Stimulated activated CD8-positive, alpha-beta memory T cell treated with anti-CD3 and anti-CD28 coated beads, Interleukin-12 subunit alpha, Interleukin-12 subunit beta, amount 100 ng/mL, for 24 hours (primary cell): Measurements from ENCODE around the gene DAB2IP.
"Not testable (repeated sequence)": the region's sequence is repeated elsewhere in the genome, so short reads cannot be mapped to it uniquely, and the experiment has no call there.

ENCODE experiments used
- DNase-seq: peaks from one replicate; pipeline ENCODE4 v3.0.0-alpha.2; 2020; ENCODE audit errors: extremely low read depth

The DAB2IP gene

DNA sequence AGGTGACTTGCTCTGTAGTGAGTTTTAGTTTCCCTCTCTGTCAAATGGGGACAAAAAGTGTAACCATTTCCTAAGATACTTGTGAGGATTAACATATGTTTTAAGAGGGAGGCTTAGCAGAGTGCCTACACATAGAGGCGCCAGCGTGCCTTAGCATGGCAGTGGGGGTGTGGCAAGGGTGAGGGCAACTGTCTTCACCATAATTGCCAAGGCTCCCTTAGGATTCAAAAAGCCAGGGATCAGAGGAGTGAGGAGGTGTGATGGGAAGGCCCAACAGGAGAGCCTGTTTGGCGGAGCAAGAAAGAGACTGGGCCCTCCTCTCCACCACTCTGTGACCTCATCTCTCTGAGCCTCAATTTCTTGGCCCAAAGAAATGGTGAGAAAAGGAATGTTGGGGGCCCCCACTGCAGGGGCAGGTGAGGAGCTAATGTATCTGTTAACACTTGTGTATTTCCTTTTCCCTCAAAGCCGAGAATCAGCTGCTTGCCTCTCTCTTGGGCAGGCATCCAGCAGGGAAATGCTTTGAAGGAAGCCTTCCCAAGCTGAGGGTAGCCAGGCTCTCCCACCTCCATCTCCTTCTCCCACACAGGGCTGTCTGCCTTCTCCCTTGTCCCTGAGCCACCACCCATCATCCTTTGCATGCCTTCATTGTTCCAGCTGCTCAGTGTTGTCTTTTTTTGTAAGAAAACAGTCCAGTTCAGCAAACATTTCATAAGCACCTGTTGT is 76.0 kb downstream of the DAB2IP start:
- DNase-seq = no peak

DNA sequence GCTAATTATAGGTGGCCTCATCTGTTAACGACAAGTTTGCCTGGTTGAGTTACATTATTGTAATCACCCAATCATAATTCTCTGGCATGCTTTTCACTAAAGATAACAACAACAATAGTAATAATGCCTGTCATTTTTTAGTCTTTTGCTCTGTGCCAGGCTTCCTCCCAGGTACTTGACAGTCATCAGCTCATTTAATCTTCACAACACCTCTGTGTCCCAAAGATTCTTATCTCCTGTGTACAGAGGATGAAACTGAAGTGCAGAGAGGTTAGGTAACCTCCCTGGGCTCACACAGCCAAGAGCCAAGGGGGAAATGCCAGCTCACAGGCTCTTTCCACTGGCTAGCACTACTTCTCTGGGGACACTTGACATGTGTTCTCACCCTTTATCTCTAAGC is 77.5 kb downstream of the DAB2IP start:
- DNase-seq = no peak

GRCh38 chr9:121729769-121730562 is 78.5 kb downstream of the DAB2IP start:
- no peak for DNase-seq

GRCh38 chr9:121731090-121731489 is 79.7 kb downstream of the DAB2IP start:
- DNase-seq = no peak

DNA sequence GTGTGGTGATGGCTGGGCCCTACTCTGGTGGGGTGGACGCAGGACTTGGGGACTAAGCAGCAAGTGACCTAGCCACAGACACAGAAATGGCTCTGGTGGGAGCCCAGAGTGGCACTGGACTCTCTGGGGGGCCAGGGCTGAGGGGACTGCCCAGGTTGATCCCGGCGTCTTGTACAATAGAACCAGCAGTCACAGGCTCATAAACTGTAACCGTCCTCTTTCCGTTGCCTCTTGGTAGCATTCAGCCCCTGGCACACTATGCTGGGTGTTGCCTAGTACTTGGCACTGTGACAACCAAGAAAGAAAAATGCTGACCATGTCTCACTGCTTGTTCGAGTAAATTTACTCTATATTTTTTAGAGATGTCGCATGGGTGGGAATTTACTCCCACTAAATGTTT is 80.5 kb downstream of the DAB2IP start:
- DNase-seq = no peak

DNA sequence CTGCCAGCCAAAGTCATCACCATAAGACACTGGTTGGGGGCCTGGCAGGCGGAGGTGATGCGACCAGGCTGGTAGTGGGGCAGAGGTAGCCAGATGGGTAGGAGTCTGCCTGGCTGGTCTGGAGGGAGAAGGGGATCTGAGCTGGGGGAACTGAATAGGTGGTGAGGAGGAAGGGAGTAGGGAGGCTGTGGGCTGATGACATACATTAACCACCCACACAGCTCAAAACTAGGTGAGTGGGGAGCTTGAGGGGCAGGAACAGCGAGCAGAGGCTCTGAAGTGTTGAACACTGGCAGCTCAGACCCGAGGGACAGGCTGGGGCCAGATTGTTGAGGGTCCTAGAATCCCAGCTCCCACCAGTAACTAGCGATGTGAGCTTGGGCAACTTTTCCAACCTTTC is 81.0 kb downstream of the DAB2IP start:
- no peak for DNase-seq

- no peak for DNase-seq
These were observed 81.5 kb downstream of the DAB2IP start for GRCh38 chr9:121732886-121733285.

- no peak for DNase-seq
These were observed 83.0 kb downstream of the DAB2IP start for GRCh38 chr9:121734465-121734864.

- DNase-seq = no peak
These were observed 83.8 kb downstream of the DAB2IP start for GRCh38 chr9:121735065-121735792.

- DNase-seq = no peak
These were observed 84.6 kb downstream of the DAB2IP start for GRCh38 chr9:121735793-121736770.

GRCh38 chr9:121736934-121737462 is 85.6 kb downstream of the DAB2IP start:
- no peak for DNase-seq

GRCh38 chr9:121737481-121737931 is 86.1 kb downstream of the DAB2IP start:
- no peak for DNase-seq

DNA sequence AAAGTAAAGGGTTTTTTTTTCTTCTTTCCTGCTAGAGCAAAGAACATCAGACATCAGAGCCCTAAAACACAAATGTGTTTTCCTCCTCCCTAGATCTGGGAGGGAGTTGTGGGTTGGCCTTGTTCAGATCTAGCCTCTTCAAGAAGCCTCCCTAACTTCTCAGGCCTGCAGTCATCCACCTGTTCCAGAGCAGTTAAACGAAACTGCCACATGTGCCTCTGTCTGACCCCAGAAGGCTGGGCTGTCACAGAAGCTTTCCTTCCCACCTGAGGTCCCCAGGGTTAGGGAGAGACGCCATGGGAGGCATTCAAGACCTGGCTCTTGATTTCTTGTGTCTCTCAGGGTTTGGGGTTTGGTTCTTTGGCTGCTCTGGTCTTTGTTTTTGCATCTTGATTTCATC is 87.0 kb downstream of the DAB2IP start:
- no peak for DNase-seq

DNA sequence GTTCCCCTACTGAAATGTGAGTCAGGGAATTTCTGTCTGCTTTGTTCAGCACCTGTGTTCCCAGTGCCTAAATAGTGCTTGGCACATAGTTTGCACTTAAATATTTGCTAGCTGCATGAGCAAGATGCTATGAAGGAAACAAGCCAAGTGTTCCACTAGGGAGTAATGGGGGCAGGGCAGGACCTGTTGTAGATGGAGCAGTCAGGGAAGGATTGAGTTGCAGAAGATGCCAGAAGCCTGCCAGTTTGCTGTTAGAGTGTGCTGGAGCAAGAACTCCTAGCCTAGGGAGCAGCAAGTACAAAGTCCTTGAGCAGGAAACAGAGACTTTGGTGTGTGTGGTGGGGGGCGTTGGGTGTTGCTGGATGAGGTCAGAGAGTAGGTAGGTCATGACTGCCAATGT is 87.5 kb downstream of the DAB2IP start:
- DNase-seq = no peak

DNA sequence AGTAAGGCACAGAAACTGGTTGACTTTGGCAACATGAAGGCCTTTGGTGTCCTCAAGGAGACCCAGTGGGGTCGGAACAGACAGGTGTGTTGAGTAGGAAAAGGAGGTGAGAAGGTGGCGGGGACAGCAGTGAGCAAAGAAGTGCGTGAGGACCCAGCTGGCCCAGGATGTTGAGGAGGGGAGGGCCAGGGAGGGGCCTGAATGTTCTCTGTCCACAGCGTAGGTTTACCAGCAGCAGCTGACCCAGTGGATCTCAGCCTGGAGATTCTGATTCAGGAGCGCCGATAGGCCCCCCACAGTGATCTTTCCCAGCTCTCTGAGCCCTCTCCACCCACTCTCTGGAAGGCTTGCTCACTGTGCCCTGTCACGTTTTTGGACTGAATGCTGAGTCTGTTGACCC is 88.5 kb downstream of the DAB2IP start:
- no peak for DNase-seq

GRCh38 chr9:121741228-121741918 is 89.9 kb downstream of the DAB2IP start:
- no peak for DNase-seq

DNA sequence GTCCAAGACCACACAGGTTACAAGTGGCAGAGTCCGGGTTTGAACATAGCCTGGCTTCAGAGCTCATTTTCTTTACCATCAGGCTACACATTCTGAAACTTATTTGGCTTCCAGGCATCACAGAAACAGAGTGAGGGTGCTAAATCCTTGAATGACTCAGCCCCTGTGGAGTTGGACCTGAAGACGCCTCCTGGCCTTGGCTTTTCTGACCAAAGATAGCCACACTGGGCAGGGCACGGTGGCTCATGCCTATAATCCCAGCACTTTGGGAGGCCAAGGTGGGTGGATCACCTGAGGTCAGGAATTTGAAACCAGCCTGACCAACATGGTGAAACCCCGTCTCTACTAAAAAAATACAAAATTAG is 90.5 kb downstream of the DAB2IP start:
- not testable (repeated sequence) for DNase-seq

GRCh38 chr9:121742923-121743322 is 91.5 kb downstream of the DAB2IP start:
- DNase-seq = no peak

- no peak for DNase-seq
These were observed 92.1 kb downstream of the DAB2IP start for GRCh38 chr9:121743441-121744001.

- no peak for DNase-seq
These were observed 92.7 kb downstream of the DAB2IP start for GRCh38 chr9:121744002-121744686.
